Fibroblast of the aortic adventitia (primary cell): ENCODE measurements around the gene ACVR1. TPM values are rescaled to one million over a fixed set of nuclear protein-coding genes. Genes with fewer than 3 reads are reported as not detected.

Experiments used
- DNase-seq: peaks from one replicate; pipeline ENCODE4 v3.0.0-alpha.2; 2010; ENCODE audit warnings: low read depth
- H3K4me3 ChIP-seq: 2 replicates; pipeline ENCODE4 v1.5.1; 2011; ENCODE audit warnings: low read depth, mild to moderate bottlenecking, control low read depth, low read length, moderate library complexity
- total RNA-seq: library from RNA; depleted of rRNA; stranded (reverse); fragments of >200 nt; gene quantifications from 2 replicates; pipeline ENCODE4 v1.2.3, GENCODE V29; 2012; ENCODE audit warnings: low replicate concordance
- TF ChIP-seq, protein P1 (sequence below): IDR thresholded peaks from 2 replicates; pipeline ENCODE4 v1.5.1; 2011; ENCODE audit warnings: mild to moderate bottlenecking, low read length, control low read depth, inconsistent platforms; ENCODE audit not compliant: insufficient read depth

Gene ACVR1
- total RNA-seq, 1 donor: 32.9 TPM

GRCh38 chr2:157793053-157793612 is 83.0 kb downstream of the ACVR1 start:
- DNase-seq: peak; percentile 24
- TF ChIP-seq, protein P1, sequence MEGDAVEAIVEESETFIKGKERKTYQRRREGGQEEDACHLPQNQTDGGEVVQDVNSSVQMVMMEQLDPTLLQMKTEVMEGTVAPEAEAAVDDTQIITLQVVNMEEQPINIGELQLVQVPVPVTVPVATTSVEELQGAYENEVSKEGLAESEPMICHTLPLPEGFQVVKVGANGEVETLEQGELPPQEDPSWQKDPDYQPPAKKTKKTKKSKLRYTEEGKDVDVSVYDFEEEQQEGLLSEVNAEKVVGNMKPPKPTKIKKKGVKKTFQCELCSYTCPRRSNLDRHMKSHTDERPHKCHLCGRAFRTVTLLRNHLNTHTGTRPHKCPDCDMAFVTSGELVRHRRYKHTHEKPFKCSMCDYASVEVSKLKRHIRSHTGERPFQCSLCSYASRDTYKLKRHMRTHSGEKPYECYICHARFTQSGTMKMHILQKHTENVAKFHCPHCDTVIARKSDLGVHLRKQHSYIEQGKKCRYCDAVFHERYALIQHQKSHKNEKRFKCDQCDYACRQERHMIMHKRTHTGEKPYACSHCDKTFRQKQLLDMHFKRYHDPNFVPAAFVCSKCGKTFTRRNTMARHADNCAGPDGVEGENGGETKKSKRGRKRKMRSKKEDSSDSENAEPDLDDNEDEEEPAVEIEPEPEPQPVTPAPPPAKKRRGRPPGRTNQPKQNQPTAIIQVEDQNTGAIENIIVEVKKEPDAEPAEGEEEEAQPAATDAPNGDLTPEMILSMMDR: peak; percentile 44
- H3K4me3 ChIP-seq: no peak overlapping the region

GRCh38 chr2:157792335-157793052 is 83.6 kb downstream of the ACVR1 start:
- TF ChIP-seq, protein P1: no peak
- DNase-seq: peak; percentile 76
- no peak overlapping the region for H3K4me3 ChIP-seq

GRCh38 chr2:157790780-157791179 is 85.3 kb downstream of the ACVR1 start:
- H3K4me3 ChIP-seq: no peak overlapping the region
- DNase-seq: no peak
- TF ChIP-seq, protein P1: no peak

DNA sequence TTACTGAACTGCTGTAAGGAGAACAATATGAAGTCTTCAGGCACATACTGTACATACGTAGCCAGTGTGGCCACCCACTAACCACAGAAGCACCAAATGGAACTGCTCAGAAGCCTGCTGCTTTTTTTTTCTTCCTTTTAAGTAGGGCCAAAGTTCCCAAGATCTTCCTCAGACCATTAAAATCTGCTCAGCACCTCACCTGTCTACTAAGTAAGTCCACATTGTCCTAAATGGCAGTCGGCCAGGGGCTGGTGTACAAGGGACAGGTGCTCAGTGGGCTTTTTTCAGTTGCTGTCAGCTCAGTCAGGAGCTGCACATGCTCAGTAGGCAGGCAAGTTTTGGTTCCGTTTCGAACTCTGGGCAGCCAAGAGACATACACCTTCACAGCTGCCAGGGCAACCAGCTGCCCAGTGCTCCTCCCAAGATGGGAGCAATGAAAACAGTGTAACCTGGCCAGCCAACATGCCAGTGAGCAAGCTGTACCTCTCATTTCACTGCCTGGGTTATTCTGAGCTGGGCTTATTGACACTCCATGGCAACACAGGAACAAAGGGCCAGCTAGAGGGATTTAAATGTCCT is 86.1 kb downstream of the ACVR1 start:
- TF ChIP-seq, protein P1: no peak
- no peak for DNase-seq
- no peak overlapping the region for H3K4me3 ChIP-seq

- H3K4me3 ChIP-seq: no peak overlapping the region
- TF ChIP-seq, protein P1: no peak
- peak; percentile 51 for DNase-seq
Measured at GRCh38 chr2:157789256-157789655, 86.9 kb downstream of the ACVR1 start.

DNA sequence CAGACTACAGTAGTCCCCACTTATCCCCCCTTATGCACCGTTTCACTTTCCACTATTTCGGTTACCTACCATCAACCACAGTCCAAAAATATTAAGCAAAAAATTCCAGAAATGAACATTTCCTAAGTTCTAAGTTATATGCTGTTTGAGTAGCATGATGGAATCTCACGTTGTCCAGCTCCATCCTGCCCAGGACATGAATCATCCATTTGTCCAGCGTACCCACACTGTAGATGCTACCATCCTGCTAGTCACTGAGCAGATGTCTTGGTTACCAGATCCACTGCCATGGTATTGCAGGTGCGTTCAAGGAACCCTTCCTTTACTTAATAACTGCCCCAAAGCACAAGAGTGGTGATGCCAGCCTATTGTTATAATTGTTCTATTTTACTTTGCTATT is 87.9 kb downstream of the ACVR1 start:
- TF ChIP-seq, protein P1: no peak
- no peak overlapping the region for H3K4me3 ChIP-seq
- DNase-seq: no peak
